CD4-positive, alpha-beta T cell (primary cell): ENCODE results near the gene TENM4. TPM values are rescaled to one million over a fixed set of nuclear protein-coding genes. Genes with fewer than 3 reads are reported as not detected.

ENCODE experiments used
- ATAC-seq: fragments of 200-7000 bp; cut with Tn5 transposase; one replicate; pipeline ENCODE4 v1.10.0; 2022; ENCODE audit warnings: mild to moderate bottlenecking; ENCODE audit not compliant: poor library complexity
- CTCF ChIA-PET: fragments of 350-600 bp; sonication (Branson Sonifier 250); formaldehyde crosslinking; loops from one replicate; lab custom pipeline; 2021; ENCODE audit warnings: antibody characterized with exemption, inconsistent platforms; lab: Charles Lee
- POLR2A ChIA-PET: fragments of 350-600 bp; sonication (Branson Sonifier 250); formaldehyde crosslinking; loops from one replicate; lab custom pipeline; 2021; ENCODE audit warnings: antibody characterized with exemption, inconsistent platforms; lab: Charles Lee
- DNase-seq, 14 experiments: peaks; one replicate each; pipeline ENCODE4 v3.0.0-alpha.2; 2013 to 2020; ENCODE audit warnings: mixed read lengths in 2 of 14
- H3K27ac ChIP-seq, 2 donors: one replicate each; pipeline versions ENCODE4 v1.5.1 to v1.7.0; 2013; ENCODE audit warnings: low read length in 2 of 2, low read depth in 1 of 2, mild to moderate bottlenecking in 1 of 2
- H3K27me3 ChIP-seq, 2 experiments: 1 replicate in 1 of 2; 2 replicates in 1 of 2; pipeline versions ENCODE4 v1.6.1 to v1.7.0; 2013; ENCODE audit warnings: low read length in 2 of 2, control low read depth in 1 of 2, mild to moderate bottlenecking in 1 of 2, moderate library complexity in 1 of 2; ENCODE audit not compliant: insufficient read depth in 2 of 2, control insufficient read depth in 1 of 2
- H3K36me3 ChIP-seq: one replicate; pipeline ENCODE4 v1.6.1; 2013; ENCODE audit warnings: low read length, control low read depth; ENCODE audit not compliant: insufficient read depth
- H3K4me1 ChIP-seq: one replicate; pipeline ENCODE4 v1.6.1; 2013; ENCODE audit warnings: low read length, control low read depth; ENCODE audit not compliant: insufficient read depth
- H3K4me3 ChIP-seq: one replicate; pipeline ENCODE4 v1.5.1; 2013; ENCODE audit warnings: mild to moderate bottlenecking, low read length, moderate library complexity
- H3K9me3 ChIP-seq, 2 experiments: 1 replicate in 1 of 2; 2 replicates in 1 of 2; pipeline versions ENCODE4 v1.6.1 to v1.7.0; 2013; ENCODE audit warnings: low read length in 2 of 2, mild to moderate bottlenecking in 2 of 2, control low read depth in 1 of 2, moderate library complexity in 1 of 2; ENCODE audit not compliant: control insufficient read depth in 1 of 2, insufficient read depth in 1 of 2
- H3K27ac Mint-ChIP-seq: one replicate; pipeline ENCODE4 v1.8.0; 2020; ENCODE audit warnings: mixed read lengths
- H3K27me3 Mint-ChIP-seq: one replicate; pipeline ENCODE4 v1.8.0; 2021; ENCODE audit warnings: mixed read lengths
- H3K36me3 Mint-ChIP-seq: one replicate; pipeline ENCODE4 v1.8.0; 2021; ENCODE audit warnings: low read depth, mixed read lengths
- H3K4me1 Mint-ChIP-seq: one replicate; pipeline ENCODE4 v1.8.0; 2021; ENCODE audit warnings: low read depth, mixed read lengths
- H3K4me3 Mint-ChIP-seq: one replicate; pipeline ENCODE4 v1.8.0; 2020; ENCODE audit warnings: mild to moderate bottlenecking, mixed read lengths
- H3K9me3 Mint-ChIP-seq: one replicate; pipeline ENCODE4 v1.8.0; 2020; ENCODE audit warnings: mixed read lengths
- CTCF ChIP-seq: fragments of 200-600 bp; IDR thresholded peaks from one replicate; pipeline ENCODE4 v1.8.0; 2022; ENCODE audit warnings: antibody characterized with exemption, mild to moderate bottlenecking
- intact Hi-C, 2 experiments: fragments of 100-400 bp; cut with DNase I in 1 of 2; cut with micrococcal nuclease in 1 of 2; formaldehyde crosslinking; loops; one replicate each; pipeline versions ENCODE4 v1.15.1 to v1.9.0; 2023 to 2025; cut with DNase I, micrococcal nuclease
- total RNA-seq, 174 experiments: library from RNA in 2 of 174; stranded (reverse) in 2 of 174; gene quantifications; one replicate each; pipeline ENCODE4 v1.2.3 and lab custom pipeline; 2021 to 2026

The TENM4 gene
- total RNA-seq, 2 experiments from 2014 or later = 0.22 to 0.31 TPM

- no peak for DNase-seq
- ChIA-PET CTCF (no interaction called here), POLR2A (no interaction called here)
- Histone ChIP-seq H3K4me3 (no peak overlapping the region), H3K27me3 (no peaks in the 10 kb centered on the region), H3K4me1 (no peaks in the 10 kb centered on the region), H3K27ac (no peak overlapping the region), H3K36me3 (no peaks in the 10 kb centered on the region), H3K9me3 (no peaks in the 10 kb centered on the region)
- Mint-ChIP-seq H3K4me3 (no peak overlapping the region), H3K27me3 (peaks cover 38% of the 10 kb centered on the region), H3K9me3 (no peaks in the 10 kb centered on the region), H3K36me3 (no peaks in the 10 kb centered on the region), H3K4me1 (no peaks in the 10 kb centered on the region), H3K27ac (no peak overlapping the region)
- ATAC-seq = no peak
- no peak for TF ChIP-seq CTCF
- intact Hi-C loops = no loop called here
Measured at GRCh38 chr11:79017811-79018210, 423.0 kb downstream of the TENM4 start.

GRCh38 chr11:79013509-79013908, 427.3 kb downstream of the TENM4 start:
- no peaks in the 10 kb centered on the region for H3K27me3 ChIP-seq
- TF ChIP-seq CTCF = no peak
- Mint-ChIP-seq H3K4me1 (no peaks in the 10 kb centered on the region), H3K4me3 (no peak overlapping the region), H3K27me3 (peaks cover 15% of the 10 kb centered on the region), H3K36me3 (no peaks in the 10 kb centered on the region), H3K9me3 (no peaks in the 10 kb centered on the region), H3K27ac (no peak overlapping the region)
- peaks cover 0 to 14% of the 10 kb centered on the region in 2 experiments for H3K9me3 ChIP-seq
- POLR2A ChIA-PET = no interaction called here
- no peak overlapping the region for H3K27ac ChIP-seq
- intact Hi-C loops = no loop called here
- ATAC-seq (no peak), DNase-seq (no peak)
- CTCF ChIA-PET = no interaction called here
- H3K4me3 ChIP-seq = no peak overlapping the region
- no peaks in the 10 kb centered on the region for H3K36me3 ChIP-seq
- no peaks in the 10 kb centered on the region for H3K4me1 ChIP-seq

- Mint-ChIP-seq H3K27me3 (peaks cover 15% of the 10 kb centered on the region), H3K36me3 (no peaks in the 10 kb centered on the region), H3K4me1 (no peaks in the 10 kb centered on the region), H3K9me3 (no peaks in the 10 kb centered on the region), H3K27ac (no peak overlapping the region), H3K4me3 (no peak overlapping the region)
- Histone ChIP-seq H3K4me1 (no peaks in the 10 kb centered on the region), H3K27me3 (no peaks in the 10 kb centered on the region), H3K9me3 (peaks cover 0 to 14% of the 10 kb centered on the region in 2 experiments), H3K36me3 (no peaks in the 10 kb centered on the region), H3K27ac (no peak overlapping the region), H3K4me3 (no peak overlapping the region)
- DNase-seq (no peak), ATAC-seq (no peak)
- ChIA-PET CTCF (no interaction called here), POLR2A (no interaction called here)
- intact Hi-C loops = no loop called here
- no peak for TF ChIP-seq CTCF
Measured at GRCh38 chr11:79011357-79011756, 429.5 kb downstream of the TENM4 start.
